Endothelial cell (in vitro differentiated cells): ENCODE results near the gene PEX14. TPM values are rescaled to one million over a fixed set of nuclear protein-coding genes. Genes with fewer than 3 reads are reported as not detected.

ENCODE experiments used
- DNase-seq: peaks from one replicate; pipeline ENCODE4 v3.0.0; 2021; ENCODE audit warnings: low spot score
- H3K27ac Mint-ChIP-seq: one replicate; pipeline ENCODE4 v1.8.0; 2021; ENCODE audit warnings: mixed read lengths, inconsistent platforms; ENCODE audit not compliant: unreplicated experiment
- H3K27me3 Mint-ChIP-seq: one replicate; pipeline ENCODE4 v1.8.0; 2021; ENCODE audit warnings: mild to moderate bottlenecking, moderate library complexity, mixed read lengths, inconsistent platforms; ENCODE audit not compliant: unreplicated experiment
- H3K36me3 Mint-ChIP-seq: one replicate; pipeline ENCODE4 v1.8.0; 2021; ENCODE audit warnings: mild to moderate bottlenecking, low read depth, mixed read lengths, inconsistent platforms; ENCODE audit not compliant: unreplicated experiment
- H3K4me1 Mint-ChIP-seq: one replicate; pipeline ENCODE4 v1.8.0; 2021; ENCODE audit warnings: mild to moderate bottlenecking, mixed read lengths, inconsistent platforms; ENCODE audit not compliant: unreplicated experiment
- H3K4me3 Mint-ChIP-seq: one replicate; pipeline ENCODE4 v1.8.0; 2021; ENCODE audit warnings: mild to moderate bottlenecking, mixed read lengths, inconsistent platforms; ENCODE audit not compliant: unreplicated experiment
- H3K9me3 Mint-ChIP-seq: one replicate; pipeline ENCODE4 v1.8.0; 2021; ENCODE audit warnings: mixed read lengths, inconsistent platforms; ENCODE audit not compliant: unreplicated experiment
- CTCF ChIP-seq: fragments of 200-600 bp; sonication (generic); IDR thresholded peaks from one replicate; pipeline ENCODE4 v1.5.0; 2021; ENCODE audit warnings: antibody characterized with exemption; ENCODE audit not compliant: unreplicated experiment
- total RNA-seq: library from RNA; stranded (reverse); fragmentation: NEBNext Ultra II Directional; extraction: Animal tissue kit (Norgen Biotek cat#: 25700); gene quantifications from one replicate; pipeline ENCODE4 v1.2.1, GENCODE V29; 2021; ENCODE audit not compliant: unreplicated experiment

PEX14 gene
- total RNA-seq, 1 donor from 2014 or later = 20.9 TPM

GRCh38 chr1:10608690-10609089 lies 133.9 kb downstream of the PEX14 start:
- H3K9me3 Mint-ChIP-seq = no peaks in the 10 kb centered on the region
- TF ChIP-seq CTCF = no peak
- H3K27me3 Mint-ChIP-seq = peaks cover 3% of the 10 kb centered on the region

DNA sequence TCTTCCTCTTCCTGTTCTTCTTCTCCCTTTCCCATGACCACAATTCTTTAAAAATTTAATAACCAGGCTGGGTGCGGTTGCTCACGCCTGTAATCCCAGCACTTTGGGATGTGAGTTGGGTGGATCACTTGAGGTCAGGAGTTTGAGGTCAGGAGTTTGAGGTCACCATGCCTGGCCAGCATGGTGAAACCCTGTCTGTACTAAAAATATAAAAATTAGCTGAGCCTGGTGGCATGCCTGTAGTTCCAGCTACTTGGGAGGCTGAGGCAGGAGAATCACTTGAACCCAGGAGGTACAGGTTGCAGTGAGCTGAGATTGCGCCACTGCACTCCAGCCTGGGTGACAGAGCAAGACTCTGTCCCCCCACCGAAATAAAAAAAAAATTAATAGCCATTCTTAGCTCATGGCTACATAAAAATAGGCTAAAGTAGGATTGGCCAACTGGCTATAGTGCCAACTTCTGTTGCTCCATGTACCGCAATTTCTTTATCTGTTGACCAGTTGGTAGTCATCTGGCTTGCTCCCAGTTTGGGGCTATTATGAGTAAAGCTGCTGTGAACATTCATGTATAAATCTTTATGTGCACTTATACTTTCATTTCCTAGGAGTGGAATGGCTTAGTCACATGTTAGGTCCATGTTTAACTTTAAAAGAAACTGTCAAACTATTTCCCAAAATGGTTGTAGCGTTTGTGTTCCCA lies 136.3 kb downstream of the PEX14 start:
- no peak for TF ChIP-seq CTCF
- Mint-ChIP-seq H3K27ac (no peak overlapping the region), H3K27me3 (peaks cover 2% of the 10 kb centered on the region), H3K4me1 (peaks cover 10% of the 10 kb centered on the region), H3K36me3 (peaks cover 3% of the 10 kb centered on the region), H3K4me3 (no peak overlapping the region), H3K9me3 (no peaks in the 10 kb centered on the region)
- DNase-seq = no peak

More at GRCh38 chr1:10608690-10609089, 133.9 kb downstream of the PEX14 start:
- Mint-ChIP-seq H3K27ac (no peak overlapping the region), H3K4me1 (no peaks in the 10 kb centered on the region), H3K36me3 (no peaks in the 10 kb centered on the region), H3K4me3 (no peak overlapping the region)
- DNase-seq = no peak

GRCh38 chr1:10612436-10613160 lies 137.8 kb downstream of the PEX14 start:
- peaks cover 10% of the 10 kb centered on the region for H3K4me1 Mint-ChIP-seq
- peaks cover 3% of the 10 kb centered on the region for H3K36me3 Mint-ChIP-seq
- DNase-seq = no peak
- H3K9me3 Mint-ChIP-seq = no peaks in the 10 kb centered on the region
- no peak overlapping the region for H3K27ac Mint-ChIP-seq
- no peak for TF ChIP-seq CTCF
- peaks cover 2% of the 10 kb centered on the region for H3K27me3 Mint-ChIP-seq
- no peak overlapping the region for H3K4me3 Mint-ChIP-seq

- no peak for TF ChIP-seq CTCF
- Mint-ChIP-seq H3K27me3 (peaks cover 2% of the 10 kb centered on the region), H3K27ac (no peak overlapping the region), H3K9me3 (no peaks in the 10 kb centered on the region), H3K36me3 (peaks cover 3% of the 10 kb centered on the region), H3K4me3 (no peak overlapping the region), H3K4me1 (peaks cover 10% of the 10 kb centered on the region)
- no peak for DNase-seq
Measured at GRCh38 chr1:10613340-10613739, 138.6 kb downstream of the PEX14 start.

GRCh38 chr1:10613861-10614260 lies 139.1 kb downstream of the PEX14 start:
- peaks cover 10% of the 10 kb centered on the region for H3K4me1 Mint-ChIP-seq
- TF ChIP-seq CTCF = no peak
- H3K27me3 Mint-ChIP-seq = peaks cover 2% of the 10 kb centered on the region
- no peak for DNase-seq
- H3K9me3 Mint-ChIP-seq = no peaks in the 10 kb centered on the region
- H3K36me3 Mint-ChIP-seq = peaks cover 3% of the 10 kb centered on the region
- H3K4me3 Mint-ChIP-seq = no peak overlapping the region
- H3K27ac Mint-ChIP-seq = no peak overlapping the region
